A549 (cell line): ENCODE data around the gene SERPINE3. TPM values are rescaled to one million over a fixed set of nuclear protein-coding genes. Genes with fewer than 3 reads are reported as not detected.

Source experiments
- ATAC-seq, 2 experiments: fragments of 200-7000 bp in 1 of 2; fragments of >200 bp in 1 of 2; cut with Nextera tagmentation in 1 of 2; cut with Tn5 transposase in 1 of 2; 3 replicates each; pipeline versions ENCODE4 v1.8.0 to v1.9.1; 2018 to 2020; ENCODE audit warnings: mild to moderate bottlenecking in 1 of 2, moderate library complexity in 1 of 2
- CTCF ChIA-PET: fragments of 300-600 bp; sonication (Branson Sonifier 250); formaldehyde crosslinking; extraction: SDS; loops from one replicate; lab custom pipeline; 2021; ENCODE audit warnings: antibody characterized with exemption, inconsistent platforms; lab: Yijun Ruan, JAX
- POLR2A ChIA-PET: fragments of 350-600 bp; formaldehyde crosslinking; extraction: SDS; loops from one replicate; lab custom pipeline; 2021; ENCODE audit warnings: antibody characterized with exemption, inconsistent platforms; lab: Yijun Ruan, JAX
- DNase-seq, 2 experiments: peaks; one replicate each; pipeline versions ENCODE4 v3.0.0 to v3.0.0-alpha.2; 2011 to 2016; ENCODE audit warnings: low read depth in 1 of 2, low spot score in 1 of 2
- FAIRE-seq: peaks from 2 replicates; lab custom pipeline; 2011; peaks lifted over from hg19 to GRCh38; lab: Jason Lieb, UNC
- H3K27ac ChIP-seq, 2 experiments: fragments of >200 bp; sonication (Bioruptor Twin); formaldehyde crosslinking; 3 replicates each; pipeline ENCODE4 v1.5.1; 2016 to 2017
- H3K4me1 ChIP-seq: fragments of >200 bp; sonication (Bioruptor Twin); formaldehyde crosslinking; 3 replicates; pipeline ENCODE4 v1.6.1; 2016
- H3K4me2 ChIP-seq: fragments of >200 bp; sonication (Bioruptor Twin); formaldehyde crosslinking; 3 replicates; pipeline ENCODE4 v1.6.1; 2016
- H3K4me3 ChIP-seq: fragments of >200 bp; sonication (Bioruptor Twin); formaldehyde crosslinking; 3 replicates; pipeline ENCODE4 v1.5.1; 2016
- H3K9me3 ChIP-seq: fragments of >200 bp; sonication (Bioruptor Twin); formaldehyde crosslinking; 3 replicates; pipeline ENCODE4 v1.6.1; 2016
- BHLHE40 ChIP-seq: IDR thresholded peaks from 2 replicates; pipeline ENCODE4 v1.6.1; 2012; ENCODE audit warnings: low read depth, low read length, inconsistent platforms
- CTCF ChIP-seq: fragments of >200 bp; sonication (Bioruptor Twin); formaldehyde crosslinking; IDR thresholded peaks from 3 replicates; pipeline ENCODE4 v1.5.1; 2016
- EHMT2 ChIP-seq: fragments of 200-600 bp; sonication (generic); IDR thresholded peaks from 2 replicates; pipeline ENCODE4 v1.6.1; 2016; ENCODE audit warnings: antibody characterized with exemption, low read depth, mild to moderate bottlenecking, moderate library complexity
- EP300 ChIP-seq, 2 experiments: fragments of >200 bp; sonication (Bioruptor Twin); formaldehyde crosslinking; IDR thresholded peaks; 2 replicates in 1 of 2; 3 replicates in 1 of 2; pipeline ENCODE4 v1.6.1; 2016 to 2017
- FOSL2 ChIP-seq, 2 experiments: fragments of 450-650 bp in 1 of 2; fragments of >200 bp in 1 of 2; sonication (Bioruptor Twin) in 1 of 2; formaldehyde crosslinking; IDR thresholded peaks; 2 replicates each; pipeline versions ENCODE4 v1.5.0 to v1.6.1; 2016 to 2020; ENCODE audit warnings: mild to moderate bottlenecking in 1 of 2, moderate library complexity in 1 of 2
- FOXS1 ChIP-seq: fragments of 250-450 bp; sonication (Bioruptor Pico); IDR thresholded peaks from 2 replicates; pipeline ENCODE4 v1.5.0; 2020; ENCODE audit warnings: mild to moderate bottlenecking, moderate library complexity
- GATA3 ChIP-seq: IDR thresholded peaks from 2 replicates; pipeline ENCODE4 v1.6.1; 2012; ENCODE audit warnings: borderline replicate concordance
- HEYL ChIP-seq: fragments of 250-450 bp; sonication (Bioruptor Pico); IDR thresholded peaks from 2 replicates; pipeline ENCODE4 v1.8.0; 2021; ENCODE audit warnings: mild to moderate bottlenecking, moderate library complexity
- HOXA7 ChIP-seq: fragments of 250-450 bp; sonication (Bioruptor Pico); IDR thresholded peaks from 2 replicates; pipeline ENCODE4 v1.5.0; 2020; ENCODE audit warnings: mild to moderate bottlenecking, moderate library complexity
- HOXB5 ChIP-seq: fragments of 250-450 bp; sonication (Bioruptor Pico); IDR thresholded peaks from 2 replicates; pipeline ENCODE4 v1.5.0; 2020; ENCODE audit warnings: mild to moderate bottlenecking, moderate library complexity
- JUN ChIP-seq, 2 experiments: fragments of >200 bp; sonication (Bioruptor Twin); formaldehyde crosslinking; IDR thresholded peaks; 2 replicates in 1 of 2; 3 replicates in 1 of 2; pipeline ENCODE4 v1.6.1; 2016 to 2017
- JUNB ChIP-seq: fragments of >200 bp; sonication (Bioruptor Twin); formaldehyde crosslinking; IDR thresholded peaks from 2 replicates; pipeline ENCODE4 v1.6.1; 2016
- KDM1A ChIP-seq: fragments of 200-600 bp; sonication (generic); IDR thresholded peaks from 2 replicates; pipeline ENCODE4 v1.6.1; 2016; ENCODE audit warnings: low read depth, mild to moderate bottlenecking
- MAX ChIP-seq: IDR thresholded peaks from 2 replicates; pipeline ENCODE4 v1.6.1; 2012
- MAZ ChIP-seq: fragments of 150-350 bp; IDR thresholded peaks from 2 replicates; pipeline ENCODE4 v1.6.1; 2014; ENCODE audit warnings: antibody characterized with exemption, low read depth, low read length, borderline replicate concordance
- NR3C1 ChIP-seq: fragments of >200 bp; sonication (Bioruptor Twin); formaldehyde crosslinking; IDR thresholded peaks from 3 replicates; pipeline ENCODE4 v1.6.1; 2017
- PBX3 ChIP-seq: IDR thresholded peaks from 2 replicates; pipeline ENCODE4 v1.6.1; 2012
- PHF8 ChIP-seq: fragments of 200-600 bp; sonication (generic); IDR thresholded peaks from 2 replicates; pipeline ENCODE4 v1.6.1; 2016; ENCODE audit warnings: low read depth, mild to moderate bottlenecking, antibody characterized with exemption, moderate library complexity, borderline replicate concordance
- RAD21 ChIP-seq, 2 experiments: fragments of >200 bp in 1 of 2; sonication (Bioruptor Twin) in 1 of 2; formaldehyde crosslinking in 1 of 2; IDR thresholded peaks in 1 of 2; conservative IDR thresholded peaks in 1 of 2; 2 replicates in 1 of 2; 3 replicates in 1 of 2; pipeline ENCODE4 v1.6.1; 2012 to 2018; ENCODE audit warnings: inconsistent platforms in 1 of 2
- REST ChIP-seq: fragments of 200-600 bp; sonication (generic); IDR thresholded peaks from 2 replicates; pipeline ENCODE4 v1.6.1; 2016; ENCODE audit warnings: antibody characterized with exemption, mild to moderate bottlenecking, moderate library complexity
- RFX5 ChIP-seq: fragments of 450-650 bp; IDR thresholded peaks from 2 replicates; pipeline ENCODE4 v1.7.1; 2014; ENCODE audit warnings: antibody characterized with exemption, mild to moderate bottlenecking, moderate library complexity
- TFCP2L1 ChIP-seq: fragments of 250-450 bp; sonication (Bioruptor Pico); IDR thresholded peaks from 2 replicates; pipeline ENCODE4 v1.5.0; 2021; ENCODE audit warnings: mild to moderate bottlenecking
- TP53 ChIP-seq: fragments of 250-450 bp; sonication (Bioruptor Pico); IDR thresholded peaks from 2 replicates; pipeline ENCODE4 v1.5.0; 2021; ENCODE audit warnings: mild to moderate bottlenecking, moderate library complexity
- ZNF302 ChIP-seq: fragments of 250-450 bp; sonication (Bioruptor Pico); IDR thresholded peaks from 2 replicates; pipeline ENCODE4 v1.9.0; 2021; ENCODE audit warnings: inconsistent platforms, mild to moderate bottlenecking, moderate library complexity
- WGBS: methylation state at CpG from one replicate; pipeline ENCODE4 v1.1.6; 2017; ENCODE audit errors: missing lambda C conversion rate; 5-methylcytosine and 5-hydroxymethylcytosine counted together
- polyA plus RNA-seq, 4 experiments: library from polyadenylated mRNA; depleted of rRNA in 3 of 4; stranded (reverse); fragments of >200 nt; fragmentation: RNase III in 1 of 4; extraction: RNeasy Plus Mini Kit Qiagen cat#74134 plus additional on column Dnase treatment in 1 of 4; gene quantifications; 2 replicates in 3 of 4; 3 replicates in 1 of 4; pipeline ENCODE4 v1.2.3, GENCODE V29; 2011 to 2017

The SERPINE3 gene
- polyA plus RNA-seq, 2 of the 4 experiments (the other 2 are of a cell fraction), result 0.09 TPM; not detected in 1

GRCh38 chr13:51328488-51328887 is 11.0 kb upstream of the SERPINE3 start:
- TF ChIP-seq HOXB5 (CRISPR knock-in tag), result no peak
- no peak for TF ChIP-seq GATA3
- no peak for TF ChIP-seq TFCP2L1 (CRISPR knock-in tag)
- TF ChIP-seq HEYL (CRISPR knock-in tag), result no peak
- no peak for TF ChIP-seq CTCF
- no peak for TF ChIP-seq PBX3
- TF ChIP-seq, all 56 proteins: peak for 0
- POLR2A ChIA-PET, result no interaction called here
- Histone ChIP-seq H3K4me3 (no peak overlapping the region), H3K9me3 (no peaks in the 10 kb centered on the region), H3K4me2 (no peak overlapping the region), H3K27ac (no peak overlapping the region), H3K4me1 (no peaks in the 10 kb centered on the region)
- DNase-seq (no peak), FAIRE-seq (no peak), ATAC-seq (no peak)
- CTCF ChIA-PET, result no interaction called here
- 91% methylated on average over 6 of the region's 6 CpGs for WGBS

GRCh38 chr13:51329606-51330005 is 9.9 kb upstream of the SERPINE3 start:
- Histone ChIP-seq H3K9me3 (no peaks in the 10 kb centered on the region), H3K27ac (no peak overlapping the region), H3K4me2 (no peak overlapping the region)
- WGBS, result 57% methylated on average over 3 of the region's 3 CpGs
- POLR2A ChIA-PET, result no interaction called here
- DNase-seq, result no peak
- no peak for ATAC-seq
- FAIRE-seq, result no peak
- CTCF ChIA-PET, result no interaction called here
- TF ChIP-seq BHLHE40 (no peak), MAZ (no peak), PBX3 (no peak), JUN (IDR thresholded peaks at IDR 0.05) (no peak), JUNB (no peak), FOXS1 (CRISPR knock-in tag) (no peak), HOXB5 (CRISPR knock-in tag) (no peak)
- TF ChIP-seq, all 56 proteins: peak for 0
- Histone ChIP-seq H3K4me1 (no peaks in the 10 kb centered on the region), H3K4me3 (no peak overlapping the region)

- Histone ChIP-seq H3K4me1 (no peaks in the 10 kb centered on the region), H3K27ac (no peak overlapping the region), H3K4me2 (no peak overlapping the region), H3K9me3 (no peaks in the 10 kb centered on the region), H3K4me3 (no peak overlapping the region)
- TF ChIP-seq RFX5 (no peak), FOSL2 (IDR thresholded peaks at IDR 0.05) (no peak), FOSL2 (CRISPR knock-in tag; IDR thresholded peaks at IDR 0.05) (no peak), KDM1A (no peak), EHMT2 (no peak), TP53 (CRISPR knock-in tag) (no peak), HOXA7 (CRISPR knock-in tag) (no peak), RAD21 (conservative IDR thresholded peaks at IDR 0.05 in 1 of 2, IDR thresholded peaks at IDR 0.05 in 1 of 2) (no peak), ZNF302 (CRISPR knock-in tag) (no peak), NR3C1 (no peak), PHF8 (no peak), REST (no peak), MAX (no peak), EP300 (IDR thresholded peaks at IDR 0.05) (no peak)
- CTCF ChIA-PET, result interaction anchor here (0.7 to 1.2 kb wide), 2 partner anchors 21 to 44 kb away, joined by 3 to 4 read pairs; no protein-coding TSS in a partner anchor
- POLR2A ChIA-PET, result no interaction called here
- no peak for FAIRE-seq
- DNase-seq, result no peak
- 64% methylated on average over 3 of the region's 3 CpGs for WGBS
- no peak for ATAC-seq
These were observed 8.7 kb upstream of the SERPINE3 start for GRCh38 chr13:51330791-51331190.
